8988T (cell line): ENCODE data around the gene MSH6.

Source experiments
- DNase-seq: peaks from one replicate; pipeline ENCODE4 v3.0.0; 2011

The MSH6 gene

GRCh38 chr2:47782671-47783485, at the start of gene MSH6:
Gene MSH6 (plus strand): TSS chr2:47783145. CDS start chr2:47783234, 89 bp downstream.
- DNase-seq = peak; percentile 91

GRCh38 chr2:47735136-47735869, 47.6 kb upstream of the MSH6 start:
- DNase-seq = no peak

- no peak for DNase-seq
Measured at GRCh38 chr2:47735912-47736311, 47.0 kb upstream of the MSH6 start.

- DNase-seq = no peak
Measured at GRCh38 chr2:47737191-47737975, 45.6 kb upstream of the MSH6 start.

- DNase-seq = no peak
Measured at GRCh38 chr2:47738331-47738730, 44.6 kb upstream of the MSH6 start.

- no peak for DNase-seq
Measured at GRCh38 chr2:47741101-47741500, 41.8 kb upstream of the MSH6 start.

- no peak for DNase-seq
Measured at GRCh38 chr2:47741637-47742036, 41.3 kb upstream of the MSH6 start.

GRCh38 chr2:47744074-47744473, 38.9 kb upstream of the MSH6 start:
- DNase-seq = no peak

- DNase-seq = no peak
Measured at GRCh38 chr2:47747878-47748277, 35.1 kb upstream of the MSH6 start.

GRCh38 chr2:47751856-47752414, 31.0 kb upstream of the MSH6 start:
- no peak for DNase-seq

GRCh38 chr2:47767497-47767844, 15.5 kb upstream of the MSH6 start:
- DNase-seq = no peak

GRCh38 chr2:47767880-47768609, 14.9 kb upstream of the MSH6 start:
- peak; percentile 32 for DNase-seq

GRCh38 chr2:47769318-47769717, 13.6 kb upstream of the MSH6 start:
- DNase-seq = no peak

- DNase-seq = peak; percentile 31
Measured at GRCh38 chr2:47771211-47771610, 11.7 kb upstream of the MSH6 start.

GRCh38 chr2:47772343-47772742, 10.6 kb upstream of the MSH6 start:
- no peak for DNase-seq

GRCh38 chr2:47774567-47774966, 8.4 kb upstream of the MSH6 start:
- DNase-seq = no peak

- DNase-seq = no peak
Measured at GRCh38 chr2:47777277-47777937, 5.5 kb upstream of the MSH6 start.

- DNase-seq = no peak
Measured at GRCh38 chr2:47778698-47779425, 4.1 kb upstream of the MSH6 start.

GRCh38 chr2:47779426-47779790, 3.5 kb upstream of the MSH6 start:
- DNase-seq = no peak

GRCh38 chr2:47782381-47782670, 619 bp upstream of the MSH6 start:
- no peak for DNase-seq
